NT2/D1 (cell line): ENCODE data around the gene CHCHD6.
"Not testable (repeated sequence)": the region's sequence is repeated elsewhere in the genome, so short reads cannot be mapped to it uniquely, and the experiment has no call there.

ENCODE experiments used
- DNase-seq: peaks from one replicate; pipeline ENCODE4 v3.0.0-alpha.2; 2011; ENCODE audit warnings: low read depth, low spot score
- H3K27me3 ChIP-seq: 2 replicates; pipeline ENCODE4 v1.6.0; 2011; ENCODE audit warnings: mild to moderate bottlenecking; ENCODE audit not compliant: insufficient read length, insufficient read depth
- H3K36me3 ChIP-seq: 2 replicates; pipeline ENCODE4 v1.6.1; 2011; ENCODE audit warnings: mild to moderate bottlenecking, low read length, mixed read lengths; ENCODE audit not compliant: insufficient read depth, insufficient read length
- H3K4me1 ChIP-seq: 2 replicates; pipeline ENCODE4 v1.5.1; 2011; ENCODE audit not compliant: insufficient read depth, insufficient read length
- H3K4me3 ChIP-seq: 2 replicates; pipeline ENCODE4 v1.5.1; 2011; ENCODE audit warnings: low read depth; ENCODE audit not compliant: insufficient read length
- H3K9ac ChIP-seq: 2 replicates; pipeline ENCODE4 v1.6.0; 2011; ENCODE audit warnings: low read depth; ENCODE audit not compliant: insufficient read length
- H3K9me3 ChIP-seq: 2 replicates; pipeline ENCODE4 v1.5.1; 2011; ENCODE audit warnings: mild to moderate bottlenecking, low read length; ENCODE audit not compliant: insufficient read depth
- SUZ12 ChIP-seq: IDR thresholded peaks from 2 replicates; pipeline ENCODE4 v1.6.1; 2011; ENCODE audit not compliant: insufficient read length, insufficient read depth; ENCODE audit errors: extremely low read depth
- YY1 ChIP-seq: IDR thresholded peaks from 2 replicates; pipeline ENCODE4 v1.6.1; 2011; ENCODE audit not compliant: insufficient read length, insufficient read depth
- ZNF274 ChIP-seq: IDR thresholded peaks from 2 replicates; pipeline ENCODE4 v1.6.1; 2011; ENCODE audit warnings: mild to moderate bottlenecking, low read depth, low read length

The CHCHD6 gene

DNA sequence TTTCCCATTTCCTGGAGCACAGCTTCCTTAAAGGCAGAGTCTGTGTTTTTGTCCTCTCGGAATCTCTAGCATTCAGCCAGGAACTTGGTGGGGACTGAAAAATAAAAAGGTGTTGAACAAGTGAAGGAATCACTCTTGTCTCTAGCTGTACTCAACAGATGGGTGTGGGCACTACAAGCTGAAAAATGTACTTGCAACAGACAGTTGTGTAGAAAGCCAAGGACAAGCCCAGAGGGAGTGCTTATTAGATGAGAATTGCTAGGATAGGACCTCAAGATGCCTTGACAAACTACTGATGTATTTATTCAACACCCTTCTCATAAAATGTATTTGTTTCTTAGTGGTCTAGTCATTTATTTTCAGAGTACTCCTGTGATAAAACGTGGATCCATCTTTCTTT is 95.1 kb downstream of the CHCHD6 start:
- peaks cover 3% of the 10 kb centered on the region for H3K4me1 ChIP-seq
- no peak for DNase-seq
- no peak overlapping the region for H3K4me3 ChIP-seq
- peaks cover 28% of the 10 kb centered on the region for H3K9me3 ChIP-seq
- no peaks in the 10 kb centered on the region for H3K36me3 ChIP-seq
- H3K9ac ChIP-seq, result no peak overlapping the region
- no peak for TF ChIP-seq ZNF274
- no peak for TF ChIP-seq SUZ12
- no peak for TF ChIP-seq YY1
- H3K27me3 ChIP-seq, result no peaks in the 10 kb centered on the region

DNA sequence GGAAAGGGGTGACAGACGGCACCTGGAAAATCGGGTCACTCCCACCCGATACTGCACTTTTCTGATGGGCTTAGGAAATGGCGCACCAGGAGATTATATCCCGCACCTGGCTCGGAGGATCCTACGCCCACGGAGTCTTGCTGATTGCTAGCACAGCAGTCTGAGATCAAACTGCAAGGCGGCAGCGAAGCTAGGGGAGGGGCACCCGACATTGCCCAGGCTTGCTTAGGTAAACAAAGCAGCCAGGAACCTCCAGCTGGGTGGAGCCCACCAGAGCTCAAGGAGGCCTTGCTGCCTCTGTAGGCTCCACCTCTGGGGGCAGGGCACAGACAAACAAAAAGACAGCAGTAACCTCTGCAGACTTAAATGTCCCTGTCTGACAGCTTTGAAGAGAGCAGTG is 97.3 kb downstream of the CHCHD6 start:
- not testable (repeated sequence) for H3K4me3 ChIP-seq, H3K36me3 ChIP-seq, DNase-seq, H3K4me1 ChIP-seq, H3K9ac ChIP-seq, H3K27me3 ChIP-seq
- peaks cover 28% of the 10 kb centered on the region for H3K9me3 ChIP-seq

DNA sequence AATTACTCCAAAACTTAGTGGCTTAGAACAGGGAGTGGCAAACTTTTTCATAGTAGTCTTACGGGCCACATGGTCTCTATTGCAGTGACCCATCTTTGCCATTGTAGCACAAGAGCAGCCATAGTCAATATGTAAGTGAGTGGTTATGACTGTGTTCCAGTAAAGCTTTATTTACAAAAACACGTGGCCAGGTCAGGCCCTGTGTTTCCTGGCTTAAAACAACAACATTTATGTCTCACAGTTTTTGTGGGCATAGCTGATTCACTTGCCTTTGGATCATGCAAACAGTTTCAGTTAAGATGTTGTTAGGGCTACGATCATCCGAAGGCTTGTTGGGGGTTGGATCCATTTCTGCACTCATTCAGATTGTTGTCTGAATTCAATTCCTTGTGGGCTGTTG is 103.8 kb downstream of the CHCHD6 start:
- no peaks in the 10 kb centered on the region for H3K9me3 ChIP-seq
- no peaks in the 10 kb centered on the region for H3K36me3 ChIP-seq
- H3K4me1 ChIP-seq, result no peaks in the 10 kb centered on the region
- no peaks in the 10 kb centered on the region for H3K27me3 ChIP-seq
- TF ChIP-seq YY1 (no peak), SUZ12 (no peak), ZNF274 (no peak)
- no peak overlapping the region for H3K9ac ChIP-seq
- DNase-seq, result no peak
- H3K4me3 ChIP-seq, result no peak overlapping the region

DNA sequence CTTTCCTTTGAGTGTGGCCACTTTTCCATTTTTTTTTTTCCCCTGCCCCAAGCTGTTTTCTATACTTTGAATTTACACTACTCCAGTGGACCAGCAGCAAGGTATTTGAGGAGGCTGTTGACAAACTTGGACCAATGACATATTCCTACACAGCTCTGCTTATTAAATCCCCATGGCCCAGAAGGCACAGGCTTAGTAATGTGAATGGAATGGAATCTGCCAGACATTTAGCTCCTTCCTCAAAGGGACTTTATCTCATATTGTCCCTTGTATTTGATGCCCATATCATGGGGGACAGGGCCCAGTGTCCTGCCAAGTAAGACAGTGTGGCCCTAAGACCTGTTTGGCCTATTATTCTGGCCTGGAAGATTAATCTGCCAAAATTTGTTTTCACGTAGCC is 107.5 kb downstream of the CHCHD6 start:
- H3K27me3 ChIP-seq, result no peaks in the 10 kb centered on the region
- no peaks in the 10 kb centered on the region for H3K9me3 ChIP-seq
- no peak overlapping the region for H3K9ac ChIP-seq
- no peak overlapping the region for H3K4me3 ChIP-seq
- H3K4me1 ChIP-seq, result peaks cover 3% of the 10 kb centered on the region
- DNase-seq, result no peak
- no peak for TF ChIP-seq SUZ12
- no peak for TF ChIP-seq ZNF274
- TF ChIP-seq YY1, result no peak
- no peaks in the 10 kb centered on the region for H3K36me3 ChIP-seq

DNA sequence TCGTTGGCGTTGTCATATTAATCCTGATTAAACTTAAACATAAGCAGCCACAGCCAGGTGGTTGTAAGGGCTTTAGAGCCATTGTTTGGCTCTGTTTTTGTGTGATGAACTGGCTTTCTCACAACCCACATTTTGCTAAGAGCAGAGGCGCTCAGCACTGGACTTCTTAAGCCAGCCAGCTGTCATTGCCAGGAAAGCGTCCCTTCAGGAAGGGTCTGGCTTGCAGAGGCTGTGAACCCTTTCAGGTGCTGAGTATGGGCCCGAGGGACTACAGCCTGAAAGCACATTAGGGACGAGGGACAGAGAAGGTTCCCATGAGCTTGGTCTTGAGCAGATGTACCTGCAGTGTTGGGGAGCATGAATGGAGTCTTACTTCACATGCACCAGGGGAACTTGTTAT is 112.3 kb downstream of the CHCHD6 start:
- no peaks in the 10 kb centered on the region for H3K36me3 ChIP-seq
- no peaks in the 10 kb centered on the region for H3K9me3 ChIP-seq
- no peak overlapping the region for H3K4me3 ChIP-seq
- H3K4me1 ChIP-seq, result peaks cover 19% of the 10 kb centered on the region
- TF ChIP-seq ZNF274 (no peak), YY1 (no peak), SUZ12 (no peak)
- no peak for DNase-seq
- no peak overlapping the region for H3K9ac ChIP-seq
- H3K27me3 ChIP-seq, result no peaks in the 10 kb centered on the region

DNA sequence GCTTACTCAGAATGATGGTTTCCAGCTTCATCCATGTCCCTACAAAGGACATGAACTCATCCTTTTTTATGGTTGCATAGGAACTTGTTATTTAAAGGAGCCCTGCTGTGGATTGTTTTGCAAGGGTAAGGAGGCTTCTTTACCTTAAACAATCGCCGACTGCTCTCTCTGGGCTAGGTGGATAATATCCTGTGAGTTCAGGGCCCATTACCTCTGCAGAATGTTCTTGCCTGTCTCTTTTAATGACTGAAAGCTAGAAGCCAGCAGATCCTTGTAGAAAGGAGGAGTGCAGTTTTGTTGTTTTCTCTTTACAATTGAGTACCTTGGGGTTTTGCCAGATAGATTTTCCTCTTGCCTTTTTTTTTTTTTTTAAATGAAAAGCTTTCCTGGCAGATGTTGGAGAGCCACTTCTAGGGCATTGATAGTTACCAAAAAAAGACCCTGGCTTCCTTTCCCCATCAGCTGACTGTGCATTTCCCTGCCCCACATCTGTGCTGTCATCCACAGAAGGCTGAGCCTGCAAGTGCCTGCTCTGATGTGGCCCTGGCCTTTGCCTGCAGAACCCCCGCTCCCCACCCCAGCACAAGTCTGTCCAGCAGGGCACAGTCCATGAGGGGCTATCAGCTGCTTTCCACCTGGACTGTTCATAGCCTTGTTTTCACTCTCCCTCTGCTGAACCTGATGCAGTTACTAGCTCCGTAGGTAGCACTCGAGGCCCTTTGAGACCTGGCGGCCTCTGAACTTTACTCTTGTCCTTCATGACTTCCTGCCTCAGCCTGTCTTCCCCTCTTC is 113.1 kb downstream of the CHCHD6 start:
- H3K27me3 ChIP-seq, result no peaks in the 10 kb centered on the region
- no peak overlapping the region for H3K4me3 ChIP-seq
- DNase-seq, result peak; percentile 51
- no peaks in the 10 kb centered on the region for H3K36me3 ChIP-seq
- TF ChIP-seq SUZ12, result no peak
- no peak for TF ChIP-seq ZNF274
- no peak for TF ChIP-seq YY1
- peak overlapping the region; percentile 23 for H3K9ac ChIP-seq
- H3K4me1 ChIP-seq, result peaks cover 19% of the 10 kb centered on the region
- peaks cover 7% of the 10 kb centered on the region for H3K9me3 ChIP-seq

DNA sequence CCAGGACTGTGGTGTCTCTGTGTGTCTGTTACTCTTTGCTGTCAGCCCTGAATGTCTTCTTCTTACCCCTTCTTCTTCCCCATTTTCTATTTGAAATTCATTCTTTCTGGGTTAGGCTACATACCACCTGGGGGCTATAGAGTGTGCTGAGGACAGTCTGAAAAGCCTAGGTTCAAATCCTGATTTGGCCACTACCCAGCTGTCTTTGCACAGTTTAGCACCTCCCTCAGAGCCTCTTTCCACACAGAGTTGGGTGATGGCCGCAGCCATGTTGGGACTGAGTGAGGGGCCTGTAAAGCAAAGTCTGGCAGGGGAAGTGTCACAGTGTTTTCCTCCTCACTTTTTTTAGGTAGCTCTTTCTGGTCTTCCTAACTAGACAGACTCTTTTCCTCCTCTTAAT is 113.7 kb downstream of the CHCHD6 start:
- DNase-seq, result no peak
- Histone ChIP-seq H3K9ac (no peak overlapping the region), H3K36me3 (no peaks in the 10 kb centered on the region), H3K27me3 (no peaks in the 10 kb centered on the region), H3K4me1 (peaks cover 19% of the 10 kb centered on the region), H3K9me3 (peaks cover 13% of the 10 kb centered on the region), H3K4me3 (no peak overlapping the region)
- TF ChIP-seq YY1 (no peak), SUZ12 (no peak), ZNF274 (no peak)
